ENCODE data around the gene POLD2.

POLD2 gene

DNA sequence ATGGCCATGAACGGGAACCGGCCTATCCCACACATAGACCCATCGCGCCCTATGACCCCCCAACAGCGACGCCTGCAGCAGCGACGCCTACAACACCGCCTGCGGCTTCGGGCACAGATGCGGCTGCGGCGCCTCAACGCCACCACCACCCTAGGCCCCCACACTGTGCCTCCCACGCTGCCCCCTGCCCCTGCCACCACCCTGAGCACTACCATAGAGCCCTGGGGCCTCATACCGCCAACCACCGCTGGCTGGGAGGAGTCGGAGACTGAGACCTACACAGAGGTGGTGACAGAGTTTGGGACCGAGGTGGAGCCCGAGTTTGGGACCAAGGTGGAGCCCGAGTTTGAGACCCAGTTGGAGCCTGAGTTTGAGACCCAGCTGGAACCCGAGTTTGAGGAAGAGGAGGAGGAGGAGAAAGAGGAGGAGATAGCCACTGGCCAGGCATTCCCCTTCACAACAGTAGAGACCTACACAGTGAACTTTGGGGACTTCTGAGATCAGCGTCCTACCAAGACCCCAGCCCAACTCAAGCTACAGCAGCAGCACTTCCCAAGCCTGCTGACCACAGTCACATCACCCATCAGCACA, 9.5 kb downstream of the POLD2 start:
- TF ChIP-seq, protein P1, sequence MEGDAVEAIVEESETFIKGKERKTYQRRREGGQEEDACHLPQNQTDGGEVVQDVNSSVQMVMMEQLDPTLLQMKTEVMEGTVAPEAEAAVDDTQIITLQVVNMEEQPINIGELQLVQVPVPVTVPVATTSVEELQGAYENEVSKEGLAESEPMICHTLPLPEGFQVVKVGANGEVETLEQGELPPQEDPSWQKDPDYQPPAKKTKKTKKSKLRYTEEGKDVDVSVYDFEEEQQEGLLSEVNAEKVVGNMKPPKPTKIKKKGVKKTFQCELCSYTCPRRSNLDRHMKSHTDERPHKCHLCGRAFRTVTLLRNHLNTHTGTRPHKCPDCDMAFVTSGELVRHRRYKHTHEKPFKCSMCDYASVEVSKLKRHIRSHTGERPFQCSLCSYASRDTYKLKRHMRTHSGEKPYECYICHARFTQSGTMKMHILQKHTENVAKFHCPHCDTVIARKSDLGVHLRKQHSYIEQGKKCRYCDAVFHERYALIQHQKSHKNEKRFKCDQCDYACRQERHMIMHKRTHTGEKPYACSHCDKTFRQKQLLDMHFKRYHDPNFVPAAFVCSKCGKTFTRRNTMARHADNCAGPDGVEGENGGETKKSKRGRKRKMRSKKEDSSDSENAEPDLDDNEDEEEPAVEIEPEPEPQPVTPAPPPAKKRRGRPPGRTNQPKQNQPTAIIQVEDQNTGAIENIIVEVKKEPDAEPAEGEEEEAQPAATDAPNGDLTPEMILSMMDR (IDR thresholded peaks at IDR 0.05; ENCODE audit: extremely low read depth, insufficient read depth, missing control alignments): no peak
- in situ Hi-C loops (cut with MboI; ENCODE audit: low pct_unique_long_range_greater_than_20kb, low sequenced_read_pairs, unreplicated experiment): no loop called here

DNA sequence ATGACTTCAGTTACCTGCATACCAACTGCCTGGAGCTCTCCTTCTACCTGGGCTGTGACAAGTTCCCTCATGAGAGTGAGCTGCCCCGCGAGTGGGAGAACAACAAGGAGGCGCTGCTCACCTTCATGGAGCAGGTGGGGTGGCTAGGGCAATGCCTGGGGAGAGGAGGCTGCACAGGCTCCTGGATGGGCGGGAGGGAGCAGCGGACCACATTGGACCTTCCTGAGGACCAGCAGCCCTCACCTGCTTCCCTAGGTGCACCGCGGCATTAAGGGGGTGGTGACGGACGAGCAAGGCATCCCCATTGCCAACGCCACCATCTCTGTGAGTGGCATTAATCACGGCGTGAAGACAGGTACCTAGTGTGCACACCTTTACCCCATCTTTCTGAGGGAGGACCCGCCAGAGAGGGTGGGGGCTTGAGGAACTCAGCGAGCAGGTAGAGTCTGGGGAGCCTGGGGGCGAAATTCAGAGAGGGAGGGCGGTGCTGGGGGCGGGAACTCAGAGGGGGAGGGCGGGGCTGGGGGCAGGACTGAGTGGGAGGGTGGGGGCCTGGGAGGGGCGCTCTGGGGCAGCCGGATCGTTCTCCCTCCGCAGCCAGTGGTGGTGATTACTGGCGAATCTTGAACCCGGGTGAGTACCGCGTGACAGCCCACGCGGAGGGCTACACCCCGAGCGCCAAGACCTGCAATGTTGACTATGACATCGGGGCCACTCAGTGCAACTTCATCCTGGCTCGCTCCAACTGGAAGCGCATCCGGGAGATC, 10.2 kb downstream of the POLD2 start:
- DNase-seq (ENCODE audit: low spot score): no peak
- TF ChIP-seq, protein P1 (IDR thresholded peaks at IDR 0.05; ENCODE audit: extremely low read depth, insufficient read depth, missing control alignments): no peak
- in situ Hi-C loops (cut with MboI; ENCODE audit: low pct_unique_long_range_greater_than_20kb, low sequenced_read_pairs, unreplicated experiment): no loop called here

More for the DNA sequence above, 9.5 kb downstream of the POLD2 start:
- no peak for DNase-seq (ENCODE audit: low spot score)

DNA sequence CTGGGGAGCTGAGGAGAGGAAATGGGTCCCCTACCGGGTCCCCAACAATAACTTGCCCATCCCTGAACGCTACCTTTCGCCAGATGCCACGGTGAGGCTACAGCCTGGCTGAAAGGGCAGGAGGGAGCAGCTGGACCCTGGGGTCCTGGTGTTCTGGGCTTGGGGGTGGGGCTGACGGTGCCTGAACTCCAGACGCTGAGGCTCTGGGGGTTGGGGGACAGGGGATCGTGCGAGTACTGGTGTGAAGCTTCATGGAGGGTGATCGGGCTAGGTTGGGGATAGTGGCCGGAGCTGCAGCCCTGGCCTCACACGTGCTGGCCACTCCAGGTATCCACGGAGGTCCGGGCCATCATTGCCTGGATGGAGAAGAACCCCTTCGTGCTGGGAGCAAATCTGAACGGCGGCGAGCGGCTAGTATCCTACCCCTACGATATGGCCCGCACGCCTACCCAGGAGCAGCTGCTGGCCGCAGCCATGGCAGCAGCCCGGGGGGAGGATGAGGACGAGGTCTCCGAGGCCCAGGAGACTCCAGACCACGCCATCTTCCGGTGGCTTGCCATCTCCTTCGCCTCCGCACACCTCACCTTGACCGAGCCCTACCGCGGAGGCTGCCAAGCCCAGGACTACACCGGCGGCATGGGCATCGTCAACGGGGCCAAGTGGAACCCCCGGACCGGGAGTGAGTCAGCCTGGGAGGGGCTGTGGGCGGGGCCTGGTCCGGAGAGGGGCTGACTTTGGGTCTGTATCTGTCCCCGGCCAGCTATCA, 10.9 kb downstream of the POLD2 start:
- DNase-seq (ENCODE audit: low spot score): no peak
- TF ChIP-seq, protein P1 (IDR thresholded peaks at IDR 0.05; ENCODE audit: extremely low read depth, insufficient read depth, missing control alignments): no peak
- in situ Hi-C loops (cut with MboI; ENCODE audit: low pct_unique_long_range_greater_than_20kb, low sequenced_read_pairs, unreplicated experiment): no loop called here

DNA sequence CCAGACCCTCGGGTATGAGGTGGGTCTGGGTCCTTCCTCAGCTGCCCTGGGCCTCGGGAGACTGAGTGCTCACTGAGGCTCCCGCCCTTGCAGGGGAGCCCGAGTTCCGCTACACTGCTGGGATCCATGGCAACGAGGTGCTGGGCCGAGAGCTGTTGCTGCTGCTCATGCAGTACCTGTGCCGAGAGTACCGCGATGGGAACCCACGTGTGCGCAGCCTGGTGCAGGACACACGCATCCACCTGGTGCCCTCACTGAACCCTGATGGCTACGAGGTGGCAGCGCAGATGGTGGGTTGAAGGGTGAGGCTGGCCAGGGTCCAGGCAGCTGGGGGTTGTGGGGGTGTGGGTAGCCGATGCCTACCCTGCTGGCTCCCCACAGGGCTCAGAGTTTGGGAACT, 11.6 kb downstream of the POLD2 start:
- DNase-seq (ENCODE audit: low spot score): no peak
- TF ChIP-seq, protein P1 (IDR thresholded peaks at IDR 0.05; ENCODE audit: extremely low read depth, insufficient read depth, missing control alignments): no peak
- in situ Hi-C loops (cut with MboI; ENCODE audit: low pct_unique_long_range_greater_than_20kb, low sequenced_read_pairs, unreplicated experiment): no loop called here

DNA sequence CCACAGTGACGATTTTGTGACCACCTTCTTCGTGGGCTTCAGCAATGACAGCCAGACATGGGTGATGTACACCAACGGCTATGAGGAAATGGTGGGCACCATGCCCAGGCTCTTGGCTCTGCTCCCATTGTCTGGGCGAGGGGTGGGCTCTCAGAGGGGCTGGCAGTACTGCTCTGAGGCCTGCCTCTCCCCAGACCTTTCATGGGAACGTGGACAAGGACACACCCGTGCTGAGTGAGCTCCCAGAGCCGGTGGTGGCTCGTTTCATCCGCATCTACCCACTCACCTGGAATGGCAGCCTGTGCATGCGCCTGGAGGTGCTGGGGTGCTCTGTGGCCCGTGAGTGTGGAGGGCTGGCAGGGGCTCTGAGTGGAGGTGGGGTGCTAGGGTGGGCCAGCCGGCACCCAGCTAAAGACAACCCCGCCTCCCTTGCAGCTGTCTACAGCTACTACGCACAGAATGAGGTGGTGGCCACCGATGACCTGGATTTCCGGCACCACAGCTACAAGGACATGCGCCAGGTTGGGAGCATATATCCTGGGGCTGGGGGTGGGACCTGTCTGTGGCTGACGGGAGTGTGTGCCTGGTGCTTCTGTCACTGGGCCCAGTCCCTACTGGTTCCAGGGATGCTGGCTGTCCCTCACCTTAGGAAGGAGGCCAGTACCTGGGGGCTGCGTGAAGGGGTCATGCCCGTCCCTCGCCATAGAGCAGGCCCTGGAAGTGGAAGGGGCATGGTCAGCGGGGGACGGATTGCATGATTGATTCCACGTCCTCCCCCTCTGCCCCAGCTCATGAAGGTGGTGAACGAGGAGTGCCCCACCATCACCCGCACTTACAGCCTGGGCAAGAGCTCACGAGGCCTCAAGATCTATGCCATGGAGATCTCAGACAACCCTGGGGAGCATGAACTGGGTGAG, 12.4 kb downstream of the POLD2 start:
- in situ Hi-C loops (cut with MboI; ENCODE audit: low pct_unique_long_range_greater_than_20kb, low sequenced_read_pairs, unreplicated experiment): no loop called here
- TF ChIP-seq, protein P1 (IDR thresholded peaks at IDR 0.05; ENCODE audit: extremely low read depth, insufficient read depth, missing control alignments): no peak
- no peak for DNase-seq (ENCODE audit: low spot score)

DNA sequence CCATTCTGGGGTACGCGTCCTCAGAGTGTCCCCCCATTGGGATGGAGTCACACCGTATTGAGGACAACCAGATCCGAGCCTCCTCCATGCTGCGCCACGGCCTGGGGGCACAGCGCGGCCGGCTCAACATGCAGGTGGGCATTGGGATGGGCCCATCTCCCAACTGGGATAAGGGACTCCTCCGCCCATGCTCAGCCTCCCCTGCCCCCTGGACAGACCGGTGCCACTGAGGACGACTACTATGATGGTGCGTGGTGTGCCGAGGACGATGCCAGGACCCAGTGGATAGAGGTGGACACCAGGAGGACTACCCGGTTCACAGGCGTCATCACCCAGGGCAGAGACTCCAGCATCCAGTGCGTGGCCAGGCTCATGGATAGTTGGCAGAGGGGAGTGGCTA, 13.4 kb downstream of the POLD2 start:
- in situ Hi-C loops (cut with MboI; ENCODE audit: low pct_unique_long_range_greater_than_20kb, low sequenced_read_pairs, unreplicated experiment): no loop called here
- DNase-seq (ENCODE audit: low spot score): no peak
- TF ChIP-seq, protein P1 (IDR thresholded peaks at IDR 0.05; ENCODE audit: extremely low read depth, insufficient read depth, missing control alignments): no peak
